Right lobe of liver (tissue), 4 donors: Measurements from ENCODE around the gene HIC1.

Source experiments
- CTCF ChIP-seq, 4 donors: fragments of 200-600 bp in 3 of 4; fragments of 450-650 bp in 1 of 4; IDR thresholded peaks; one replicate each; pipeline versions ENCODE4 v1.5.1 to v1.8.0; 2016 to 2022; ENCODE audit warnings: antibody characterized with exemption in 4 of 4, mild to moderate bottlenecking in 2 of 4
- POLR2A ChIP-seq: fragments of 450-650 bp; IDR thresholded peaks from one replicate; pipeline ENCODE4 v1.6.1; 2017; ENCODE audit warnings: antibody characterized with exemption, mild to moderate bottlenecking
- donor health status: DM: no; HTN: no; CAD: no.
- donor health status: DM: no; HTN: no; CAD: no.
- donor health status: DM: no; HTN: yes; CAD: no.

DNA sequence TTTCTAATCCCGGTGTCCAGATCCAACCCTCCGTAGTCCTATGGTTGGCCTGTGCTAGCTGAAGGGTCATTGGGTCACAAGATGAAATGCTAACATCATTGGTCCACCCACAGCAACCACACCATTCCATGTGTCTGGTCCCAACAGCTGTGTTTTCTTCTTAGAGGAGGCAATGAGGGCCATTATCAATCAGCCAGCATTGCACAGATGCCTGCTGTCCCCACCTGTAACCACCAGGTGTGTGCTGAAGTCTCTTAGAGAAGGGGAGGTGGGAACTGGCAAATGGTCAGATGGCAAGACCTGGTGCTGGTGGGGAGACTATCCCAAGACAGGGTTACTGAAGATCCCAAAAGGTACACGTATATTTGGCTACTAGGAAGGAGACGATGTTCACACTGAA, 37.4 kb downstream of the HIC1 start:
- TF ChIP-seq POLR2A (no peak), CTCF (IDR thresholded peaks at IDR 0.05) (no peak)
